SK-N-SH (cell line): ENCODE results near the gene SLC25A26. TPM values are rescaled to one million over a fixed set of nuclear protein-coding genes. Genes with fewer than 3 reads are reported as not detected.

Experiments used
- CTCF ChIA-PET: fragments of 300-600, 350-600 bp; formaldehyde crosslinking; extraction: SDS; loops from one replicate; lab custom pipeline; 2021; lab: Yijun Ruan, JAX
- POLR2A ChIA-PET: fragments of 350-600 bp; sonication (Branson Sonifier 250); formaldehyde crosslinking; extraction: SDS; loops from one replicate; lab custom pipeline; 2020; ENCODE audit warnings: antibody characterized with exemption, inconsistent platforms; lab: Yijun Ruan, JAX
- DNase-seq: peaks from one replicate; pipeline ENCODE4 v3.0.0; 2012
- H2AFZ ChIP-seq: fragments of 200-600 bp; sonication (generic); 2 replicates; pipeline ENCODE4 v1.8.1; 2016; ENCODE audit warnings: antibody characterized with exemption, mild to moderate bottlenecking, low read depth
- H3F3A ChIP-seq: fragments of 200-600 bp; sonication (generic); replicated peaks from 2 replicates; pipeline ENCODE3; 2016; ENCODE audit warnings: antibody characterized with exemption, mild to moderate bottlenecking; ENCODE audit not compliant: insufficient read depth
- H3K27ac ChIP-seq, 2 experiments: fragments of 200-500 bp in 1 of 2; fragments of 200-600 bp in 1 of 2; sonication (Bioruptor generic) in 1 of 2; sonication (generic), shearing (Covaris generic) in 1 of 2; 2 replicates each; pipeline versions ENCODE4 v1.5.1 to v1.6.1; 2014 to 2016; ENCODE audit warnings: low read depth in 2 of 2, inconsistent platforms in 1 of 2, low read length in 1 of 2, mild to moderate bottlenecking in 1 of 2, mixed read lengths in 1 of 2
- H3K27me3 ChIP-seq: fragments of 200-600 bp; sonication (generic), shearing (Covaris generic); 2 replicates; pipeline ENCODE4 v1.6.1; 2016; ENCODE audit warnings: mixed run types; ENCODE audit not compliant: insufficient read depth
- H3K36me3 ChIP-seq, 2 experiments: fragments of 200-500 bp in 1 of 2; fragments of 200-600 bp in 1 of 2; sonication (Bioruptor generic) in 1 of 2; sonication (generic) in 1 of 2; replicated peaks in 1 of 2; 2 replicates each; pipeline versions ENCODE3 to v1.5.1; 2014 to 2016; ENCODE audit warnings: low read length in 1 of 2, mild to moderate bottlenecking in 1 of 2; ENCODE audit not compliant: insufficient read depth in 2 of 2, control insufficient read depth in 1 of 2
- H3K4me1 ChIP-seq, 2 experiments: fragments of 200-500 bp in 1 of 2; fragments of 200-600 bp in 1 of 2; sonication (Bioruptor generic) in 1 of 2; sonication (generic), shearing (Covaris generic) in 1 of 2; 2 replicates each; pipeline versions ENCODE4 v1.5.1 to v1.6.1; 2014 to 2016; ENCODE audit warnings: low read depth in 1 of 2, low read length in 1 of 2, mixed run types in 1 of 2; ENCODE audit not compliant: insufficient read depth in 2 of 2, control insufficient read depth in 1 of 2
- H3K4me2 ChIP-seq: fragments of 200-600 bp; sonication (generic), shearing (Covaris generic); 2 replicates; pipeline ENCODE4 v1.6.1; 2017; ENCODE audit warnings: mixed run types
- H3K4me3 ChIP-seq, 2 experiments: fragments of 200-500 bp in 1 of 2; fragments of 200-600 bp in 1 of 2; sonication (Bioruptor generic) in 1 of 2; sonication (generic), shearing (Covaris generic) in 1 of 2; 2 replicates each; pipeline versions ENCODE4 v1.5.1 to v1.8.1; 2014 to 2016; ENCODE audit warnings: low read depth in 2 of 2, inconsistent platforms in 1 of 2, low read length in 1 of 2, mild to moderate bottlenecking in 1 of 2, mixed read lengths in 1 of 2, moderate library complexity in 1 of 2
- H3K79me2 ChIP-seq: fragments of 200-600 bp; sonication (generic); 2 replicates; pipeline ENCODE4 v1.8.1; 2017; ENCODE audit warnings: mild to moderate bottlenecking; ENCODE audit not compliant: insufficient read depth
- H3K9ac ChIP-seq: fragments of 200-600 bp; sonication (generic); 2 replicates; pipeline ENCODE4 v1.6.1; 2017; ENCODE audit warnings: mixed run types
- H3K9me2 ChIP-seq: fragments of 200-600 bp; sonication (generic); 2 replicates; pipeline ENCODE4 v1.6.1; 2017; ENCODE audit warnings: mixed run types
- H3K9me3 ChIP-seq: fragments of 200-600 bp; sonication (generic); 2 replicates; pipeline ENCODE4 v1.6.1; 2017; ENCODE audit warnings: mixed run types, mild to moderate bottlenecking, moderate library complexity
- H4K20me1 ChIP-seq: fragments of 200-600 bp; sonication (generic); 2 replicates; pipeline ENCODE4 v1.6.1; 2017; ENCODE audit warnings: mild to moderate bottlenecking, mixed run types; ENCODE audit not compliant: insufficient read depth
- ELF1 ChIP-seq: IDR thresholded peaks from 2 replicates; pipeline ENCODE4 v1.4.0; 2012
- FOSL2 ChIP-seq: IDR thresholded peaks from 2 replicates; pipeline ENCODE4 v1.4.0; 2012; ENCODE audit warnings: low read depth, mild to moderate bottlenecking, moderate library complexity, borderline replicate concordance
- FOXJ3 ChIP-seq: sonication (generic); formaldehyde crosslinking; IDR thresholded peaks from 2 replicates; pipeline ENCODE4 v1.5.1; 2020; ENCODE audit warnings: mild to moderate bottlenecking, missing genetic modification reagents
- FOXM1 ChIP-seq: IDR thresholded peaks from 2 replicates; pipeline ENCODE4 v1.4.0; 2012; ENCODE audit warnings: low read depth, mild to moderate bottlenecking
- GABPA ChIP-seq: IDR thresholded peaks from 2 replicates; pipeline ENCODE4 v1.4.0; 2012; ENCODE audit warnings: low read depth, mild to moderate bottlenecking
- NFIC ChIP-seq: IDR thresholded peaks from 2 replicates; pipeline ENCODE4 v1.4.0; 2012; ENCODE audit warnings: borderline replicate concordance
- NRF1 ChIP-seq: IDR thresholded peaks from 2 replicates; pipeline ENCODE4 v1.6.1; 2012; ENCODE audit warnings: low read depth, mild to moderate bottlenecking, low read length
- POLR2AphosphoS5 ChIP-seq: IDR thresholded peaks from 2 replicates; pipeline ENCODE4 v1.6.1; 2012; ENCODE audit warnings: low read depth, low read length
- RAD21 ChIP-seq: IDR thresholded peaks from 2 replicates; pipeline ENCODE4 v1.6.1; 2012; ENCODE audit warnings: mild to moderate bottlenecking, low read length
- REST ChIP-seq: IDR thresholded peaks from 2 replicates; pipeline ENCODE4 v1.6.1; 2012; ENCODE audit warnings: mild to moderate bottlenecking, low read depth, low read length, moderate library complexity
- SIN3A ChIP-seq: IDR thresholded peaks from 2 replicates; pipeline ENCODE4 v1.6.1; 2012; ENCODE audit warnings: low read depth, mild to moderate bottlenecking, low read length, moderate library complexity, borderline replicate concordance
- SMC3 ChIP-seq: IDR thresholded peaks from 2 replicates; pipeline ENCODE4 v1.6.1; 2012; ENCODE audit warnings: low read depth, low read length, improper control_type of control experiment
- TEAD4 ChIP-seq: IDR thresholded peaks from 2 replicates; pipeline ENCODE4 v1.4.0; 2012; ENCODE audit warnings: mild to moderate bottlenecking, borderline replicate concordance; ENCODE audit not compliant: insufficient read depth
- USF2 ChIP-seq: fragments of 150-350 bp; IDR thresholded peaks from 2 replicates; pipeline ENCODE4 v1.6.1; 2017; ENCODE audit warnings: antibody characterized with exemption, low read length, low read depth, borderline replicate concordance
- ZBTB33 ChIP-seq: IDR thresholded peaks from 2 replicates; pipeline ENCODE4 v1.4.0; 2012; ENCODE audit warnings: low read depth, borderline replicate concordance
- WGBS: methylation state at CpG from one replicate; pipeline ENCODE4 v1.1.6; 2017; ENCODE audit warnings: low lambda C conversion rate; 5-methylcytosine and 5-hydroxymethylcytosine counted together
- polyA plus RNA-seq, 3 experiments: library from polyadenylated mRNA; depleted of rRNA; stranded (reverse); fragments of >200 nt; gene quantifications; 2 replicates each; pipeline ENCODE4 v1.2.3, GENCODE V29; 2012
- TF ChIP-seq, protein P1 (sequence below): fragments of 200-600 bp; sonication (generic); IDR thresholded peaks from 2 replicates; pipeline ENCODE4 v1.6.1; 2017; ENCODE audit warnings: antibody characterized with exemption, mild to moderate bottlenecking, moderate library complexity
- TF ChIP-seq, protein P2 (sequence below): fragments of 150-350 bp; IDR thresholded peaks from 2 replicates; pipeline ENCODE4 v1.6.1; 2016; ENCODE audit warnings: mild to moderate bottlenecking, low read depth, low read length

SLC25A26 gene
- polyA plus RNA-seq, 1 of the 3 experiments (the other 2 are of a cell fraction), result 31.8 TPM

DNA sequence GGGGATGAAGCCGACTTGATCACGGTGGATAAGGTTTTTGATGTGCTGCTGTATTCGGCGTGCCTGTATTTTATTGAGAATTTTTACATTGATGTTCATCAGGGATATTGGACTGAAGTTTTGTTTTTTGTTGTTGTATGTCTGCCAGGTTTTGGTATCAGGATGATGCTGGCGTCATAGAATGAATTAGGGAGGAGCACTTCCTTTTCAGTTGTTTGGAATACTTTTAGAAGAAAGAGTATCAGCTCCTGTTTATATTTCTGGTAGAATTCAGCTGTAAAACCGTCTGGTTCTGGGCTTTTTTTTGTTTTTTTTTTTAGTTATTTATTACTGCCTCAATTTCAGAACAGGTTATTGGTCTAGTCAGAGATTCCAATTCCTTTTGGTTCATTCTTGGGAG is 93.7 kb downstream of the SLC25A26 start:
- Histone ChIP-seq H3K27ac (no peak overlapping the region), H2AFZ (no peak overlapping the region), H3K4me2 (no peak overlapping the region), H3F3A (no peaks in the 10 kb centered on the region), H3K27me3 (no peaks in the 10 kb centered on the region), H3K79me2 (no peaks in the 10 kb centered on the region), H3K9me2 (no peaks in the 10 kb centered on the region), H3K4me1 (no peaks in the 10 kb centered on the region; a peak in 1 of 4 replicates), H3K9ac (no peak overlapping the region), H4K20me1 (no peaks in the 10 kb centered on the region), H3K36me3 (no peaks in the 10 kb centered on the region), H3K9me3 (no peaks in the 10 kb centered on the region), H3K4me3 (no peak overlapping the region)
- ChIA-PET POLR2A (no interaction called here), CTCF (interaction anchor here (1.0 to 1.3 kb wide), 2 partner anchors 56 to 60 kb away, joined by 3 read pairs; no protein-coding TSS in a partner anchor)
- TF ChIP-seq, protein P1, sequence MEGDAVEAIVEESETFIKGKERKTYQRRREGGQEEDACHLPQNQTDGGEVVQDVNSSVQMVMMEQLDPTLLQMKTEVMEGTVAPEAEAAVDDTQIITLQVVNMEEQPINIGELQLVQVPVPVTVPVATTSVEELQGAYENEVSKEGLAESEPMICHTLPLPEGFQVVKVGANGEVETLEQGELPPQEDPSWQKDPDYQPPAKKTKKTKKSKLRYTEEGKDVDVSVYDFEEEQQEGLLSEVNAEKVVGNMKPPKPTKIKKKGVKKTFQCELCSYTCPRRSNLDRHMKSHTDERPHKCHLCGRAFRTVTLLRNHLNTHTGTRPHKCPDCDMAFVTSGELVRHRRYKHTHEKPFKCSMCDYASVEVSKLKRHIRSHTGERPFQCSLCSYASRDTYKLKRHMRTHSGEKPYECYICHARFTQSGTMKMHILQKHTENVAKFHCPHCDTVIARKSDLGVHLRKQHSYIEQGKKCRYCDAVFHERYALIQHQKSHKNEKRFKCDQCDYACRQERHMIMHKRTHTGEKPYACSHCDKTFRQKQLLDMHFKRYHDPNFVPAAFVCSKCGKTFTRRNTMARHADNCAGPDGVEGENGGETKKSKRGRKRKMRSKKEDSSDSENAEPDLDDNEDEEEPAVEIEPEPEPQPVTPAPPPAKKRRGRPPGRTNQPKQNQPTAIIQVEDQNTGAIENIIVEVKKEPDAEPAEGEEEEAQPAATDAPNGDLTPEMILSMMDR, result no peak
- TF ChIP-seq ELF1, result no peak
- TF ChIP-seq SIN3A, result no peak
- TF ChIP-seq NRF1, result no peak
- TF ChIP-seq NFIC, result no peak
- no peak for TF ChIP-seq RAD21
- no peak for TF ChIP-seq FOSL2
- no peak for TF ChIP-seq TEAD4
- WGBS, result 82% methylated on average over 6 of the region's 6 CpGs
- DNase-seq, result no peak

GRCh38 chr3:66317750-66318376 is 97.1 kb downstream of the SLC25A26 start:
- Histone ChIP-seq H3K9ac (no peak overlapping the region), H2AFZ (no peak overlapping the region), H3K27ac (no peak overlapping the region), H3K27me3 (no peaks in the 10 kb centered on the region), H3K9me3 (no peaks in the 10 kb centered on the region), H3K9me2 (no peaks in the 10 kb centered on the region), H3K36me3 (no peaks in the 10 kb centered on the region), H3K4me1 (peaks cover 0 to 2% of the 10 kb centered on the region in 2 experiments; a peak in 2 of 4 replicates), H3K79me2 (no peaks in the 10 kb centered on the region), H3F3A (no peaks in the 10 kb centered on the region), H3K4me2 (no peak overlapping the region), H3K4me3 (no peak overlapping the region), H4K20me1 (no peaks in the 10 kb centered on the region)
- no peak for DNase-seq
- POLR2A ChIA-PET, result no interaction called here
- CTCF ChIA-PET, result interaction anchor here (0.6 to 1.2 kb wide), 2 partner anchors 39 to 89 kb away, joined by 3 to 5 read pairs; no protein-coding TSS in a partner anchor
- 91% methylated on average over 6 of the region's 7 CpGs for WGBS
- TF ChIP-seq, protein P2, sequence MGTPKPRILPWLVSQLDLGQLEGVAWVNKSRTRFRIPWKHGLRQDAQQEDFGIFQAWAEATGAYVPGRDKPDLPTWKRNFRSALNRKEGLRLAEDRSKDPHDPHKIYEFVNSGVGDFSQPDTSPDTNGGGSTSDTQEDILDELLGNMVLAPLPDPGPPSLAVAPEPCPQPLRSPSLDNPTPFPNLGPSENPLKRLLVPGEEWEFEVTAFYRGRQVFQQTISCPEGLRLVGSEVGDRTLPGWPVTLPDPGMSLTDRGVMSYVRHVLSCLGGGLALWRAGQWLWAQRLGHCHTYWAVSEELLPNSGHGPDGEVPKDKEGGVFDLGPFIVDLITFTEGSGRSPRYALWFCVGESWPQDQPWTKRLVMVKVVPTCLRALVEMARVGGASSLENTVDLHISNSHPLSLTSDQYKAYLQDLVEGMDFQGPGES, result no peak
- TF ChIP-seq FOXM1 (no peak), RAD21 (no peak), NRF1 (no peak), TEAD4 (no peak), FOXJ3 (CRISPR knock-in tag) (no peak), USF2 (no peak), REST (no peak), NFIC (no peak), POLR2AphosphoS5 (no peak), SMC3 (no peak), GABPA (no peak), ZBTB33 (no peak)
